Inflammatory macrophage treated with lipopolysaccharide for 4 hours (primary cell): ENCODE data around the gene SGF29.
"Not testable (repeated sequence)": the region's sequence is repeated elsewhere in the genome, so short reads cannot be mapped to it uniquely, and the experiment has no call there.

ENCODE experiments used
- DNase-seq: peaks from one replicate; pipeline ENCODE4 v3.0.0-alpha.2; 2020

SGF29 gene

DNA sequence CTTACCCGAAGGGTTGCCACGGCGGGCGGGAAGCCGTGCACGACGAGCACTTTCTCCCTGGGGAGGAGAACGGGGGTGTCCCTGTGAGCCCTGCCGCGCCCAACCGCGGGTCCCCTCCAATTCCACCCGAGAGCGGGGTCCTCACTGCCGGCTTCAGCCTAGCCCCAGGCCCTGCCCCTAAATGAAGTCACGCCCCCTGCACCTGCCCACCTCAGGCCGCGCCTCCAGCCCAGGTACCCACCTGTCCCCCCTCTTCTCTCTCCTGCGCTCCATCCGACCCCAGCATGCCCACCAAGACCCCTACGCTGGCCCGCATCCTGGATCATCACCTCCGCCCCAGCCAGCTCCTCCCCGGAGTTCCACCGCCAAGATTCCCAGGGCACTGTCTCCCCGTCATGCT lies 60.2 kb downstream of the SGF29 start:
- DNase-seq = not testable (repeated sequence)

DNA sequence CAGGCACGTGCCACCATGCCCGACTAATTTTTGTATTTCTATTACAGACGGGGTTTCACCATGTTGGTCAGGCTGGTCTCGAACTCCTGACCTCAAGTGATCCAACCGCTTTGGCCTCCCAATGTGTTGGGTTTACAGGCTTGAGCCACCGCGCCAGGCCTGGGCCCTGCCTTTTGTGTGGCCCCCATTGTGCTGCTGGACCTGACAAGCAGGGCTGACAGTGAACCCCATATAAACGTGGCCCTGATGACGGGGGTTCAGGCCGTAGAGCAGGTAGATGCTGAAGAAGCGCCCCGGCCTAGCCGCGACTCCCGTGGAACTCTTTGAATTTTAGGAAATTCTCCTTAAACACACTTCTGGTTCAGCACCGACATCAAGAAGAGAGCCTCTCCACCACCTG lies 60.8 kb downstream of the SGF29 start:
- not testable (repeated sequence) for DNase-seq

DNA sequence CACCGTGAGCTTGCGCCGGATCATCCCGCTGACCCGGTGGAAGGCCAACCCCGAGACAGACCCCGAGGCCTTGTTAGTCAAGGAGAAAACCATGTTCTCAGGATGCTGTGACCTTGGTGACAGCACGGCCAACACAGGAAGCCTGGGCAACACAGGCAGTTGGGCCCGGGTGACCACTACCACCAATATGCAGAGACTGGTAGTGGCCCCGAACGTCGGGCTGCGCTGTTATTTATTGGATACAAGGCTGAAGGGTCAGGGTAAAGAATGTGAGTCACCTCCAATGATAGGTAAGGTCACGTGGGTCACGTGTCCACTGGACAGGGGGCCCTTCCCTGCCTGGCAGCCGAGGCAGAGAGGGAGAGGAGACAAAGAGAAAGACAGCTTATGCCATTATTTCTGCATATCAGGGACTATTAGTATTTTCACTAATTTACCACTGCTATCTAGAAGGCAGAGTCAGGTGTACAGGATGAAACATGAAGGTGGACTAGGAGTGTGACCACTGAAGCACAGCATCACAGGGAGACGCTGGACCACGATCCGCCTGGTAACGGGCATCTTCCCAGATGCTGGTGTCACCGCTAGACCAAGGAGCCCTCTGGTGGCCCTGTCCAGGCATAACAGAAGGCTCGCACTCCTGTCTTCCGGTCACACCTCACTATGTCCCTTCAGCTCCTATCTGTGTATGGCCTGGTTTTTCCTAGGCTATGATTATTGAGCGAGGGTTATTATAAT lies 61.9 kb downstream of the SGF29 start:
- peak; percentile 38 for DNase-seq

DNA sequence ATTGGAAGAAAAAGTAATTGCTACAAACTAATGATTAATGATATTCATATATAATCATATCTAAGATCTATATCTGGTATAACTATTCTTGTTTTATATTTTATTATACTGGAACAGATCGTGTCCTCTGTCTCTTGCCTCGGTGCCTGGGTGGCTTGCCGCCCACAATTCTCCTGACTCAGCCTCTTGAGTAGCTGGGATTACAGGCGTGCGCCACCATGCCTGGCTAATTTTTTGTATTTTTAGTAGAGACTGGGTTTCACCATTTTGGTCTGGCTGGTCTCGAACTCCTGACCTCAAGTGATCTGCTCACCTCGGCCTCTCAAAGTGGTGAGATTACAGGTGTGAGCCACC lies 62.5 kb downstream of the SGF29 start:
- DNase-seq = not testable (repeated sequence)

DNA sequence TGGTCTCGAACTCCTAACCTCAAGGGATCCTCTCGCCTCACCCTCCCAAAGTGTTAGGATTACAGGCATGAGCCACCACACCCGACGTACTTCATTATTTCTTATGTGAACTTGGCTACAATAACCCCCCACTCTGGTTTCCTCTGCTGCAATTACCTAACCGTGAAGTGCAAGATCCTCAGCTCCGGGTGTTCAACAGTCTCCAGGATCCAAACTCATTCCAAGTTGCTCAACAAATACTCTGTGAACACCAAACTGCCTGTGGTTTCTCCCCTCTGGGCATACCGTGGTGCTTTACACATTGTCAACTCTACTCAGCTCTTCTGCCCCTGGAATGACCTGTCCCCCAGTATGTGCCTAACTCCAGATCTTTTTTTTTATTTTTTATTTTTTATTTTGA lies 62.9 kb downstream of the SGF29 start:
- DNase-seq = no peak

DNA sequence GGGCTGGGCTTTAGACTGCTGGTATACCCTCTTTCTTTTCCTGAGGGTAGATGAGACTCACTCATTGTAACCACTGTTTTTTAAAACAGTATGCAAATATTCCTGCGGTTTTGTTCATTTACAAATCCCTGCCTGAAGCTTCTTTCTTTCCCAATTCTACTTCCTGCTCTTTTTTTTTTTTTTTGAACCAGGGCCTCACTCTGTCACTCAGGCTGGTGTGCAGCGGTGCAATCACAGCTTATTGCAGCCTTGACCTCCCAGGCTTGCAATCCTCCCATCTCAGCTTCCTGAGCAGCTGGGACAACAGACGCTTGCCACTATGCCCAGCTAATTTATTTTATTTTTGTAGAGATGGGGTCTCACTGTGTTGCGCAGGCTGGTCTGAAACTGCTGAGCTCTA lies 64.2 kb downstream of the SGF29 start:
- DNase-seq = peak; percentile 86

DNA sequence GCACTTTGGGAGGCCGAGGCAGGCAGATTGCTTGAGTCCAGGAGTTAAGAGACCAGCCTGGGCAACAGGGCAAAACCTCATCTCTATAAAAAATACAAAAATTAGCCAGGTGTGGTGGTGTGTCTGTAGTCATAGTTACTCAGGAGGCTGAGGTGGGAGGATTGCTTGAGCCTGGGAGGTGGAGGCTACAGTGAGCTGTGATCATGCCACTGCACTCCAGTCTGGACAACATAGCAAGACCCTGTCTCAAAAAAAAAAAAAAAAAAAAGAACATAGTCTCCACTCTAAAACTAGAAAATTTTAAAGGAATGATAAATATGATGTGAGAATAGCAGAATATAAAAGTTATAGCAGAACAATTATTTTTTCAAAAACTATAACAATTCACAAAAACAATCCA lies 66.6 kb downstream of the SGF29 start:
- DNase-seq = not testable (repeated sequence)

DNA sequence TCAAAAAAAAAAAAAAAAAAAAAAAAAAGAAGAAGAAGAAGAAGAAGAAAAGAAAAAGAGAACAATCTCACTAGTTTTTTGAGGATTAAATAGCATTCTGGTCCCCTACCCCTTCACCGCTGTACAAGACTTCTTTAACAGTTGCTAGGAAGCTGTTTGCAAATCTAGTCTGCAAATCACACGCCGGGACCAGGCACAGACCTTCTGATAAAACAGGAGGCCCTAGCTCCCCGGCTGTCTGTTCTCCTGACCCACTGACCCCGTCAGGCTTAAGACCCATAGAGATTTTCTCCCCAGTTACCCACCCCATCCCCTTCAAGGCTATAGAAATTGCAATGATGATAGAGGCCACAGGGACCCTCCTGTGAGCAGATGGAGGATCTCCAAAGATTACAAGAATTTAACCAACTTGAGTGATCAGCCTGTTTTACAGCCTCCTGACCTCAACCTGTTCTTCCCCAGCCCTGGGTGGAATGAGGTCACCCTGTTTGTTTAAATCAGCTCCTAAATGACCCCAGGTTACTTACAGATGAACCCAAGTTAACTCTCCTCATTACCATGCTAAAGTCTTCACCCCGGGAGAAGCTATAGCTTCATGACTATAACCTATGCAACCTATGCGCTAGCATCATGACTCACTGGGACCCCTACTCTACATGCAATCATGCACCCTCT lies 67.9 kb downstream of the SGF29 start:
- DNase-seq = no peak

DNA sequence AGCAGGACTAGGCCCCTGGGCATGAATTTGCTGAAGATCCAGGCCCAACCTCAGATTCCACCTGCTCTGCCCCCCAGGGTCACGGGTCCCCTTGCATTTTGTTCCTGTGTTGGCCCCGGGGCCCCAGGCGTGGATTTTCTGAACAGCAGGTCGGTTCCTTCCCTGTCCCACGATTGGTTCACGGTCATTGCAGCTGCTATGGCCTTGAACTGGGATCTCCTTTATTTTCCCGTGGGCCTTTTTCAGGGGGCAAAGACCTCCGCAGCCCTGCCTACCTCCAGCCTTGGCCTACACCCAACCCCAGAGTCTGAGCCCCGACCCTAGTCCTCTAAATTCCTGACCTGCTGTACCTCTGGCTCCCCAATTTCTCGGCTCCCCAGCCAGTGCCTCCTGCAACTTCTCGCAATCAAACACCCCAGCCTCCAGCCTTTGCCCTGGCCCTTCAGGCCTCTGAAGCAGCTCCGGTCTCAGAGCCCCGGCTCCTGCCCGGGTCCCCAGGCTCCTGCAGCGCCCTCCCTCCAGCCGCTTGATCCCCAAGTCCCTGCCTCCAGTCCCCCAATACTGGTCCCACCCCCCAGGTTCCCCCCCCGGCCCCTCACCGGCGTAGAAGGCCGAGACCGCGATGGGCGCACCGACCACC lies 68.9 kb downstream of the SGF29 start:
- not testable (repeated sequence) for DNase-seq

DNA sequence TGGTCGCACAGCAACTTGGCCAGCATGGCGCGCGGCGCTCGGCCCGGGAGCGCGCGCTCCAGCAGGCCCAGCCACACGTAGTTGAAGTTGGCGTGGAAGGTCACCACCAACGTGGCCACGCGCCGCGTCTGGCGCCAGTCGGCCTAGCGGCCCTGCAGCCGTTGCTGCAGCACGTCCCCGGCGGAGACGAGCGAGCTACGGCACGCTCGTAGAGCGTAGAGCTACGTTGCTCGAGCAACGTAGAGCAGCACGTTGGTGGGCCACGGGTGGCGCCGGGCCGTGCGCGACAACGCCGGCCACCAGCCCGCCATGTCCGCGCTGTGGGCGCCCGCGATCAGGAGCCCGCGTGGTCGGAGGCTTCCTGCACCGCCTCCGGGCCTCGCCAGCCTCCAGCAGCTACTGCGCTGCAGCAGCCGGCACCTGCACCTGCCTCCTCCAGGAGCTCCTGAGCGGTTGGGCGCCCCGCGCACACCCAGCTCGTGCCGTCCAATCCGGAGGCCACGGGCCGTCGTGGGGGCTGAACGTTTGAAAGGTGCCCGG lies 69.5 kb downstream of the SGF29 start:
- peak; percentile 53 for DNase-seq

DNA sequence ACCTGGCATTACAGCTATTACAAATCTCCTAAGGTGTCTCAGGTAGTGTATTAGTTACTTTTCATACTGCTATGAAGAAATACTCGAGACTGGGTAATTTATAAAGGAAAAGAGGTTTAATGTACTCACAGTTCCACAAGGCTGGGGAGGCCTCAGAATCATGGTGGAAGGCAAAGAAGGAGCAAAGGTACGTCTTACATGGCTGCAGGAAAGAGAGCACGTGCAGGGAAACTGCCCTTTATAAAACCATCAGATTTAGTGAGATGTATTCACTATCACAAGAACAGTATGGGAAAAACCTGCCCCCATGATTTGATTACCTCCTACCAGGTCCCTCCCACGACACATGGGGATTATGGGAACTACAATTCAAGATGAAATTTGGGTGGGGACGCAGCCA lies 77.2 kb downstream of the SGF29 start:
- not testable (repeated sequence) for DNase-seq

DNA sequence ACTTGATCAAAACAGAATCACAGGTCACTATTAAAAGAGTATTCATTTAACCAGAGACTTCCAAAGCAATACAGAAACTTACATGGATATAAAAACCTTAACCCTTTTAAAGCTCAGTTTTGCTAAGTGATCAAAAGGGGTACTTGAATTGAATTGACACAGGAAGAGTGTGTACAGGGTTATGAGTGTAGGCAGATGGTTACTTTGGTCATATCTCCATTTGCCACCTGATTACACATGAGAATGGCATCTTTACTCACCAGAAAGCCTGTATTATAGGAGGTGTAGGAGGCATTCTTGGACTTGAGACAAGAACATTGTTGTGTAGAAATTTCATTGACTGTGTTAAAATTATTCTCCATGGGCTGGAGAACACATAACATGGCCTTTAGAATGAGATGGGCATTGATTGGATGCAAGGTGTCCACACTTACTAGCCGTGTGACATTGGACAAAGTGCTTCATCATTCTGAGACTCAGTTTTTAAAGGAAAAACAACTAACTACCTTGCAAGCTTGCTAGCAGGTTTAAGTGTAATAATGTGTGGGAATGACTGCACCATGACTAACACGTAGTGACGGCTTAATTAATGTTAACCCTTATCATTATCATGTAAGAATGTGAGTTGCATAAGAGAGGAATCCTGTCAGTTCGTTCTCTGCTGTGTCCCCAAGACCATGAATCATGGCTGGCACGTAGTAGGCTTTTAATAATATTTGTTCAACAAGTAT lies 82.5 kb downstream of the SGF29 start:
- DNase-seq = not testable (repeated sequence)

DNA sequence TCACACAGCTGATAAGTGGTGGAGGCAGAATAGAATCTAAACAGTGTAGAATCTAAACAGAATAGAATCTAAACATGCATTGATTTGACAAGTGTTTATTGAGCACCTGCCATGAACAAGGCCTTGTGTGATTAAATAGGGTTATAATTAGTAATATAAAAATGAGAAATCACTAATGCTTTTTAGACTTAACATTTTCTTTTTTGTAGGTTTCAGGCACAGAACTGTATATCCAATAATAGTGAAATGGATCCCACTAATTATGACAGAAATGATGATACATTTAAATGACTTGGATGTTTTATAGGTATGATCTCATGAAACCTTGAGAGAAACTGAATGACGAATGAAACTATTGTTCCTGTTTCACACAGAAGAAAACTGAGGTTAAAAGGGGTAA lies 84.0 kb downstream of the SGF29 start, which contains the start of gene NPIPB8:
Gene NPIPB8, plus strand, starts transcription at position 301 of the 400 bp plus-strand sequence. CDS start 296 bp downstream, outside the sequence.
- DNase-seq = not testable (repeated sequence)

DNA sequence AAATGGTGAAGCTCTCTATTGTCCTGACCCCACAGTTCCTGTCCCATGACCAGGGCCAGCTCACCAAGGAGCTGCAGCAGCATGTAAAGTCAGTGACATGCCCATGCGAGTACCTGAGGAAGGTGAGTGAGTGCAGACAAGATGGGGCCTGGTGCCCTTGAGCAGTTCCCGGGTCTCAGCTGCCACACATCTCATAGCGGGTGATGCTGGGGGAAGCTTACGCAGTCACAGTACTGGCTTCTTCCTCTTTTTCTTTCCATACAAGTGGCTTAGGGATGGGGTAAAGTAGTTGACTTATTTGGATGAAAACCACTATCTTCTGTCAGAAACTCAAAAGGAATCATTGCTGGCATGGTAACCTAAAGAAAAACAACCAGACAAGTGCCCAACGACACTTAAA lies 84.6 kb downstream of the SGF29 start:
- not testable (repeated sequence) for DNase-seq

DNA sequence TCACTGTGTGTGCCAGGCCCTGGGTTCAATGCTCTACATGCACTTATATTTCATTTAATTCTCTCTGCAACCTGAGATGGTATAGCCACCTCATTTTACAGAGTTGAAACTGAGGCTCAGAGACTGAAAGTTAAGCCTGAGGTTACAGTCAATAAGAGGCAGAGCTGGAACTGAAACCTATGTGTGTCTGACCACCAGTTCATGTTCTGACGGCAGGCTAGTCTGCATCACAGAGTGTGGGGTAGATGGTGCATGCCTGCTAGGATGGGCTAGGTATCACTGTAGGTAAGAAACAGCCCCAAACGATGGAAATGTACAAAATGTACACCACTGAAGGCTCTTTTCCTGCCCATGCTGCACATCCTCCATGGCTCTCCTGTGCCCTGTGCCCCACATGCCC lies 86.2 kb downstream of the SGF29 start:
- not testable (repeated sequence) for DNase-seq
